ENCODE results near the gene CALD1. TPM values are rescaled to one million over a fixed set of nuclear protein-coding genes. Genes with fewer than 3 reads are reported as not detected.

Gene CALD1
- total RNA-seq, 1 donor from 2014 or later, result 95.4 TPM

DNA sequence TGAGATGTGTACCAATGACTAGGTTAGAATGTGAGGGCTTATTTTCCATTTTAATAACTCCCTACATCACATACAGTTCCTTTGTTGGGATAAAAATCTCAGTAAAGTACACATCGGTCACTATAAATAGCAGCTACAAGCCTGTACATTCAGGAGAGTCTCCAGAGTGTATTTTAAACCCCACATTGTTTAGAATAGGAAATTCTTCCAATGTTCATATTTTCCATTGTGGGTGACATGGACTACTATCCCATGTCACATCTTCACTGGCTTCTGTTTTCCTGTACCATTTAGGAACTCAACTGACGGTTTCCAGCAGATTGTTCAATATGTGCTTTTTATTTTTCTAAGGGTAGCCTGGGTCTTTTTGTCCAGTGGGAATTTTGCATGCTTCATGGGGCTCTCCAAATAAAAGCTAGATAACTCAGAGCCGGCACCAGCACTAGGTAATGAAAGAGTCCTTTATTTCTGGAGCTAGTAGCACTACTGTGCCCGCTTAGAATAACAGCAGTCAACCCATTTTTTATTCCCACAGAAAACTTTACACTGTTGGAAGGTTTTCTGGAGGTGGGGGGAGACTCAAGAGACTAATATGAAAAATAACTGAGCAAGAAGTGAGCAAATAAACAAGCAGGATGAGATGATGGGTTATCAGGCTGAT is 100.5 kb downstream of the CALD1 start:
- no peaks in the 10 kb centered on the region for H3K9me3 Mint-ChIP-seq (ENCODE audit: low read depth)
- H3K4me1 Mint-ChIP-seq (ENCODE audit: low read depth), result peaks cover 50% of the 10 kb centered on the region
- TF ChIP-seq, protein P1, sequence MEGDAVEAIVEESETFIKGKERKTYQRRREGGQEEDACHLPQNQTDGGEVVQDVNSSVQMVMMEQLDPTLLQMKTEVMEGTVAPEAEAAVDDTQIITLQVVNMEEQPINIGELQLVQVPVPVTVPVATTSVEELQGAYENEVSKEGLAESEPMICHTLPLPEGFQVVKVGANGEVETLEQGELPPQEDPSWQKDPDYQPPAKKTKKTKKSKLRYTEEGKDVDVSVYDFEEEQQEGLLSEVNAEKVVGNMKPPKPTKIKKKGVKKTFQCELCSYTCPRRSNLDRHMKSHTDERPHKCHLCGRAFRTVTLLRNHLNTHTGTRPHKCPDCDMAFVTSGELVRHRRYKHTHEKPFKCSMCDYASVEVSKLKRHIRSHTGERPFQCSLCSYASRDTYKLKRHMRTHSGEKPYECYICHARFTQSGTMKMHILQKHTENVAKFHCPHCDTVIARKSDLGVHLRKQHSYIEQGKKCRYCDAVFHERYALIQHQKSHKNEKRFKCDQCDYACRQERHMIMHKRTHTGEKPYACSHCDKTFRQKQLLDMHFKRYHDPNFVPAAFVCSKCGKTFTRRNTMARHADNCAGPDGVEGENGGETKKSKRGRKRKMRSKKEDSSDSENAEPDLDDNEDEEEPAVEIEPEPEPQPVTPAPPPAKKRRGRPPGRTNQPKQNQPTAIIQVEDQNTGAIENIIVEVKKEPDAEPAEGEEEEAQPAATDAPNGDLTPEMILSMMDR (IDR thresholded peaks at IDR 0.05; ENCODE audit: unreplicated experiment), result no peak
- no peaks in the 10 kb centered on the region for H3K27me3 Mint-ChIP-seq
- no peak overlapping the region for H3K4me3 Mint-ChIP-seq (ENCODE audit: low read depth)
- H3K27ac Mint-ChIP-seq, result peak overlapping the region; percentile 80
- H3K36me3 Mint-ChIP-seq (ENCODE audit: insufficient read depth), result peaks cover 8% of the 10 kb centered on the region
- no peak for DNase-seq (ENCODE audit: low spot score, unreplicated experiment)

DNA sequence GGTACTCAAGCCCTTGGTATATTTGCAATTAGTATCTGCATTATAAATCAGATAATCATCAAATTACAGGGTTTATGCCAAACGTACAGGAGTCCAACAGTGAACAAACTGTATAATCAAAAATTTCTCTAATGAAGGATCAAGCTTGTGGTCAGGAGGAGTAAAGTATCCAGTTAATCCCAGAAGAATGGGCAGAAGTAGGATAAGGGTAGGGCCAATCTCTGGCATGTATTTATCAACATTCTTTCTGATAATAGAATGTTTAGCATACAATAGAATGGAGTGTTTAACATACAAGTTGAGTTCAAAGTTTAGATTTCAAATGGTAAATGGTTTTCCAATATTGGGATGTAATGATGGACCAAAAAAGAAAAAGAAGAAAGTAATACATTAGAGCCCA is 103.0 kb downstream of the CALD1 start:
- H3K27ac Mint-ChIP-seq, result peak overlapping the region; percentile 65
- peaks cover 2% of the 10 kb centered on the region for H3K36me3 Mint-ChIP-seq (ENCODE audit: insufficient read depth)
- no peak overlapping the region for H3K4me3 Mint-ChIP-seq (ENCODE audit: low read depth)
- no peaks in the 10 kb centered on the region for H3K9me3 Mint-ChIP-seq (ENCODE audit: low read depth)
- TF ChIP-seq, protein P1 (IDR thresholded peaks at IDR 0.05; ENCODE audit: unreplicated experiment), result no peak
- peaks cover 55% of the 10 kb centered on the region for H3K4me1 Mint-ChIP-seq (ENCODE audit: low read depth)
- no peaks in the 10 kb centered on the region for H3K27me3 Mint-ChIP-seq
- no peak for DNase-seq (ENCODE audit: low spot score, unreplicated experiment)

DNA sequence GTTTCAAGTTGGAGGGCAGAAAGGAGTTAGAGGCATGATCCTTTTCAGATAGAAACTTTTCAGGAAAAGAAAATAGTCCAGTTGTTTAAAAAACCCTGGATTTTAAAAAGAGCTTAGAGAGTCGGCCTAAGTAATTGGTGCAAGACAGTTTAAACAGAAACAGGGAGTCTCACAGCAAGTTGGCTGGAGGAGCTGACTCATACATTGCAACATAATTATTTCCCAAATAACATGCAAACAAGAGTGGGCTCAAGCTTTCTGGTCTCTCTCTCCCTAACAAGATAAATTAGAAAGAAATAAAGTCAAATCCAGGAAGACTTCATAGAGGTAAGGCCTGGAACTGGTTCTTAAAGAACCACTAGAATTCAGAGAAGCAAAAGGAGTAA is 106.5 kb downstream of the CALD1 start:
- Mint-ChIP-seq H3K27me3 (no peaks in the 10 kb centered on the region), H3K4me3 (ENCODE audit: low read depth) (no peak overlapping the region), H3K9me3 (ENCODE audit: low read depth) (no peaks in the 10 kb centered on the region), H3K36me3 (ENCODE audit: insufficient read depth) (peaks cover 2% of the 10 kb centered on the region), H3K27ac (peak overlapping the region; percentile 92), H3K4me1 (ENCODE audit: low read depth) (peaks cover 43% of the 10 kb centered on the region)
- no peak for DNase-seq (ENCODE audit: low spot score, unreplicated experiment)
- TF ChIP-seq, protein P1 (IDR thresholded peaks at IDR 0.05; ENCODE audit: unreplicated experiment), result no peak

DNA sequence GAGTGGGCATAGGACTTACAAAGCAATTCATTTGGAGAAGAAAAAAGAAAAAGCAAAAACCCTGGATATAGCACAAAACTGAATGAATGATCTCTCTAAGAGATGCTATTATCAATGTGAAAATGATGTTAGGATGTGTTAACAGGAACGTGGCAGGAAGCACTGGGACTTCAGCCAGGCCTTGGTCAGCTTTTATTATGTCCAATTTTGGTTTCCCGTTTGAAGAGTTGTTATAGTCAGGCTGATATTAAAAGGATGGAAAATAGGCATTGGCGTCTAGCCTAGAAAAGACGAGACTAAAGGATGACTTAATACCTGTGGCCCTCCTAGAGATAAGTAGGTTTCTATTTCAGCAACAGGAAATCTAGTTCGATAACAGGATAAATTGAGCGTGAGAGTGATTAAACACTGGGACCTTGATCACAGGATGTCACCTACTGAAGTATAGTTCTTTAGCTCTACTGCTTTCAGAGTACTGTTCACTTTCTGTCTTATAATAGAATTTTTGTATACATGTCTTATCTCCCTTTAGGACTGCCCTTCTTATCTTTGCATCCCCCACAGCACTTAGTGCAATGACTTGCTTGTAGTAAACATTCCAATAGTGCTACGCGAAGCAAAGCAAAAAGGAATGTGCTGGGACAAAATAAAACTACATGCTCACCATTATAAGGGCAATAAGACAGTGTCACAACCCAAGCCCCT is 107.1 kb downstream of the CALD1 start:
- Mint-ChIP-seq H3K9me3 (ENCODE audit: low read depth) (no peaks in the 10 kb centered on the region), H3K4me1 (ENCODE audit: low read depth) (peaks cover 39% of the 10 kb centered on the region), H3K36me3 (ENCODE audit: insufficient read depth) (peaks cover 2% of the 10 kb centered on the region), H3K27ac (peak overlapping the region; percentile 92), H3K27me3 (no peaks in the 10 kb centered on the region), H3K4me3 (ENCODE audit: low read depth) (no peak overlapping the region)
- TF ChIP-seq, protein P1 (IDR thresholded peaks at IDR 0.05; ENCODE audit: unreplicated experiment), result no peak
- no peak for DNase-seq (ENCODE audit: low spot score, unreplicated experiment)

DNA sequence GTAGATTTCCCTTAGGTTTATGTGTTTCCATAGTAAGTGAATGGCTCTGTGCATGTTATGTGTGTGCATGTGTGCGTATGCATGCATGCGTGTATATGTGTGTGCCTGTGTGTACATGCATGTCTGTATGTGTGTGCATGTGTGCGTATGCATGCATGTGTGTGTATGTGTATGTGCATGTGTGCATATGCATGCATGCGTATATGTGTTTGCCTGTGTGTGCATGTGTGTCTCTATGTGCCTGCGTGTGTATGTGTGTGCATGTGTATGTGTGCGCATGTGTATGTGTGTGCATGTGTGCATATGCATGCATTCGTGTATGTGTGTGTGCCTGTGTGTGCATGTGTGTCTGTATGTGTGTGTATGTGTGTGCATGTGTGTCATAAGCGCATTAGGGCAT is 108.1 kb downstream of the CALD1 start:
- Mint-ChIP-seq H3K27me3 (no peaks in the 10 kb centered on the region), H3K36me3 (ENCODE audit: insufficient read depth) (peaks cover 2% of the 10 kb centered on the region)

More for the DNA sequence above, 108.1 kb downstream of the CALD1 start:
- no peaks in the 10 kb centered on the region for H3K9me3 Mint-ChIP-seq (ENCODE audit: low read depth)
- TF ChIP-seq, protein P1 (IDR thresholded peaks at IDR 0.05; ENCODE audit: unreplicated experiment), result no peak
- H3K27ac Mint-ChIP-seq, result no peak overlapping the region
- H3K4me1 Mint-ChIP-seq (ENCODE audit: low read depth), result peaks cover 36% of the 10 kb centered on the region
- no peak for DNase-seq (ENCODE audit: low spot score, unreplicated experiment)
- no peak overlapping the region for H3K4me3 Mint-ChIP-seq (ENCODE audit: low read depth)

All from progenitor cell of endocrine pancreas (in vitro differentiated cells).